Measurements from ENCODE around the gene MAPK14.
A peak's percentile ranks its signal among the peaks of the same experiment; 100 is the strongest.

The MAPK14 gene

GRCh38 chr6:36120979-36121786 is 93.6 kb downstream of the MAPK14 start:
- TF ChIP-seq YY1 (IDR thresholded peaks at IDR 0.05; ENCODE audit: low read depth) = no peak
- TF ChIP-seq EP300 (IDR thresholded peaks at IDR 0.05; ENCODE audit: borderline replicate concordance) = no peak
- no peak for TF ChIP-seq FOXM1 (IDR thresholded peaks at IDR 0.05; ENCODE audit: borderline replicate concordance, low read depth)
- no peak for TF ChIP-seq CEBPB (IDR thresholded peaks at IDR 0.05)
- no peak for TF ChIP-seq REST (IDR thresholded peaks at IDR 0.05; ENCODE audit: low read depth)
- no peak for TF ChIP-seq EGR1 (IDR thresholded peaks at IDR 0.05)
- TF ChIP-seq TEAD4 (IDR thresholded peaks at IDR 0.05) = no peak
- TF ChIP-seq TAF1 (IDR thresholded peaks at IDR 0.05; ENCODE audit: low read depth) = no peak
- no peak for TF ChIP-seq USF1 (IDR thresholded peaks at IDR 0.05)
- TF ChIP-seq NFIC (IDR thresholded peaks at IDR 0.05) = no peak
- no peak for TF ChIP-seq MAX (IDR thresholded peaks at IDR 0.05)
- TF ChIP-seq ZBTB7A (IDR thresholded peaks at IDR 0.05; ENCODE audit: low read depth) = no peak
- no peak for TF ChIP-seq RAD21 (IDR thresholded peaks at IDR 0.05; ENCODE audit: low read depth)
- no peak for TF ChIP-seq TCF12 (IDR thresholded peaks at IDR 0.05; ENCODE audit: low read depth)

GRCh38 chr6:36121787-36122494 is 94.3 kb downstream of the MAPK14 start:
- TF ChIP-seq USF1 (IDR thresholded peaks at IDR 0.05) = no peak
- no peak for TF ChIP-seq MAX (IDR thresholded peaks at IDR 0.05)
- no peak for TF ChIP-seq EGR1 (IDR thresholded peaks at IDR 0.05)
- no peak for TF ChIP-seq NFIC (IDR thresholded peaks at IDR 0.05)
- no peak for TF ChIP-seq RAD21 (IDR thresholded peaks at IDR 0.05; ENCODE audit: low read depth)
- TF ChIP-seq TEAD4 (IDR thresholded peaks at IDR 0.05) = no peak
- TF ChIP-seq TCF12 (IDR thresholded peaks at IDR 0.05; ENCODE audit: low read depth) = no peak
- TF ChIP-seq TAF1 (IDR thresholded peaks at IDR 0.05; ENCODE audit: low read depth) = no peak
- no peak for TF ChIP-seq CEBPB (IDR thresholded peaks at IDR 0.05)
- no peak for TF ChIP-seq ZBTB7A (IDR thresholded peaks at IDR 0.05; ENCODE audit: low read depth)

GRCh38 chr6:36122495-36123269 is 95.1 kb downstream of the MAPK14 start:
- TF ChIP-seq NFIC (IDR thresholded peaks at IDR 0.05) = no peak
- no peak for TF ChIP-seq USF1 (IDR thresholded peaks at IDR 0.05)
- TF ChIP-seq YY1 (IDR thresholded peaks at IDR 0.05; ENCODE audit: low read depth) = no peak
- no peak for TF ChIP-seq RAD21 (IDR thresholded peaks at IDR 0.05; ENCODE audit: low read depth)
- TF ChIP-seq ZBTB7A (IDR thresholded peaks at IDR 0.05; ENCODE audit: low read depth) = no peak
- TF ChIP-seq MAX (IDR thresholded peaks at IDR 0.05) = no peak
- no peak for TF ChIP-seq TEAD4 (IDR thresholded peaks at IDR 0.05)

GRCh38 chr6:36123270-36124139 is 95.9 kb downstream of the MAPK14 start:
- peak; percentile 76 for TF ChIP-seq RAD21 (IDR thresholded peaks at IDR 0.05; ENCODE audit: low read depth)
- TF ChIP-seq TAF1 (IDR thresholded peaks at IDR 0.05; ENCODE audit: low read depth) = no peak
- TF ChIP-seq CREB1 (IDR thresholded peaks at IDR 0.05; ENCODE audit: low read depth) = no peak
- TF ChIP-seq YY1 (IDR thresholded peaks at IDR 0.05; ENCODE audit: low read depth) = no peak
- TF ChIP-seq MAX (IDR thresholded peaks at IDR 0.05) = no peak
- no peak for TF ChIP-seq TCF12 (IDR thresholded peaks at IDR 0.05; ENCODE audit: low read depth)
- no peak for TF ChIP-seq FOXM1 (IDR thresholded peaks at IDR 0.05; ENCODE audit: borderline replicate concordance, low read depth)

GRCh38 chr6:36124881-36125280 is 97.3 kb downstream of the MAPK14 start:
- TF ChIP-seq EGR1 (IDR thresholded peaks at IDR 0.05) (no peak), ZBTB7A (IDR thresholded peaks at IDR 0.05; ENCODE audit: low read depth) (no peak), NFIC (IDR thresholded peaks at IDR 0.05) (no peak), EP300 (IDR thresholded peaks at IDR 0.05; ENCODE audit: borderline replicate concordance) (no peak), CREB1 (IDR thresholded peaks at IDR 0.05; ENCODE audit: low read depth) (no peak), YY1 (IDR thresholded peaks at IDR 0.05; ENCODE audit: low read depth) (no peak), TEAD4 (IDR thresholded peaks at IDR 0.05) (no peak), USF1 (IDR thresholded peaks at IDR 0.05) (no peak), MAX (IDR thresholded peaks at IDR 0.05) (no peak), CEBPB (IDR thresholded peaks at IDR 0.05) (no peak), TCF12 (IDR thresholded peaks at IDR 0.05; ENCODE audit: low read depth) (no peak), FOXM1 (IDR thresholded peaks at IDR 0.05; ENCODE audit: borderline replicate concordance, low read depth) (no peak), RAD21 (IDR thresholded peaks at IDR 0.05; ENCODE audit: low read depth) (no peak), REST (IDR thresholded peaks at IDR 0.05; ENCODE audit: low read depth) (no peak), TAF1 (IDR thresholded peaks at IDR 0.05; ENCODE audit: low read depth) (no peak)

Measured in Ishikawa (cell line).